WERI-Rb-1 (cell line): ENCODE measurements around the gene UBAP1L.
"Not testable (repeated sequence)": the region's sequence is repeated elsewhere in the genome, so short reads cannot be mapped to it uniquely, and the experiment has no call there.

ENCODE experiments used
- DNase-seq: peaks from one replicate; pipeline ENCODE4 v3.0.0-alpha.2; 2020
- H3K27ac ChIP-seq: fragments of 250-450 bp; sonication (Bioruptor Pico); 2 replicates; pipeline ENCODE4 v1.5.1; 2020; ENCODE audit warnings: mild to moderate bottlenecking, moderate library complexity
- H3K27me3 ChIP-seq: fragments of 250-450 bp; sonication (Bioruptor Pico); 2 replicates; pipeline ENCODE4 v1.5.1; 2021; ENCODE audit warnings: mild to moderate bottlenecking, low read depth, moderate library complexity; ENCODE audit not compliant: insufficient read depth, severe bottlenecking
- H3K36me3 ChIP-seq: fragments of 250-450 bp; sonication (Bioruptor Pico); 2 replicates; pipeline ENCODE4 v1.5.1; 2020; ENCODE audit warnings: mild to moderate bottlenecking, moderate library complexity
- H3K4me3 ChIP-seq: 2 replicates; pipeline ENCODE4 v1.5.1; 2011; ENCODE audit warnings: low read depth, mild to moderate bottlenecking, control low read depth, low read length
- H3K9me3 ChIP-seq: fragments of 250-450 bp; sonication (Bioruptor Pico); 2 replicates; pipeline ENCODE4 v1.5.1; 2021; ENCODE audit warnings: mild to moderate bottlenecking, moderate library complexity; ENCODE audit not compliant: severe bottlenecking
- TF ChIP-seq, protein P1 (sequence below): IDR thresholded peaks from 2 replicates; pipeline ENCODE4 v1.5.1; 2011; ENCODE audit warnings: low read depth, mild to moderate bottlenecking, control low read depth, inconsistent platforms, low read length

UBAP1L gene

GRCh38 chr15:65096481-65097385 lies 18.3 kb downstream of the UBAP1L start:
- H3K27ac ChIP-seq, result peak overlapping the region; percentile 7; the same call in 1 of the 2 replicates
- no peaks in the 10 kb centered on the region for H3K27me3 ChIP-seq
- no peak for DNase-seq
- TF ChIP-seq, protein P1, sequence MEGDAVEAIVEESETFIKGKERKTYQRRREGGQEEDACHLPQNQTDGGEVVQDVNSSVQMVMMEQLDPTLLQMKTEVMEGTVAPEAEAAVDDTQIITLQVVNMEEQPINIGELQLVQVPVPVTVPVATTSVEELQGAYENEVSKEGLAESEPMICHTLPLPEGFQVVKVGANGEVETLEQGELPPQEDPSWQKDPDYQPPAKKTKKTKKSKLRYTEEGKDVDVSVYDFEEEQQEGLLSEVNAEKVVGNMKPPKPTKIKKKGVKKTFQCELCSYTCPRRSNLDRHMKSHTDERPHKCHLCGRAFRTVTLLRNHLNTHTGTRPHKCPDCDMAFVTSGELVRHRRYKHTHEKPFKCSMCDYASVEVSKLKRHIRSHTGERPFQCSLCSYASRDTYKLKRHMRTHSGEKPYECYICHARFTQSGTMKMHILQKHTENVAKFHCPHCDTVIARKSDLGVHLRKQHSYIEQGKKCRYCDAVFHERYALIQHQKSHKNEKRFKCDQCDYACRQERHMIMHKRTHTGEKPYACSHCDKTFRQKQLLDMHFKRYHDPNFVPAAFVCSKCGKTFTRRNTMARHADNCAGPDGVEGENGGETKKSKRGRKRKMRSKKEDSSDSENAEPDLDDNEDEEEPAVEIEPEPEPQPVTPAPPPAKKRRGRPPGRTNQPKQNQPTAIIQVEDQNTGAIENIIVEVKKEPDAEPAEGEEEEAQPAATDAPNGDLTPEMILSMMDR, result no peak
- H3K36me3 ChIP-seq, result peaks cover 9% of the 10 kb centered on the region
- no peaks in the 10 kb centered on the region for H3K9me3 ChIP-seq
- H3K4me3 ChIP-seq, result no peak overlapping the region

DNA sequence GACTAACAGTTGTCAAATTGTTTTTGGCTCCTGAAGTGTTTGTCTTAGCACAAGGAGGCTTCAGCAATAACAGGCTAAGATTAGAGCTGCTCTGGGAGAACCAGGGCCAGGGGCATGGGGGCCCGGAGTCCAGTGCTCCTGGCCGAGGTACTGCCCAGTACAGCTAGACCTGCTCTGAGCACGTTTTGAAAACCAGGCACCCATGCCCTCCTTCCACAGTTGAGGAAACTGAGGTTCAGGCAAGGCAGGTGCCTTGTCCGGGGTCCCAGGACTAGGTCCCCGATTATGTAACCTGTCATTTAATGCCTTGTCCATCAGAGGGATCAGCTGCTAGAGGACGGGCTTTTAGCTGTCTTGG lies 19.3 kb downstream of the UBAP1L start:
- TF ChIP-seq, protein P1, result no peak
- Histone ChIP-seq H3K9me3 (no peaks in the 10 kb centered on the region), H3K27ac (no peak overlapping the region), H3K27me3 (no peaks in the 10 kb centered on the region), H3K4me3 (no peak overlapping the region), H3K36me3 (peaks cover 9% of the 10 kb centered on the region)
- DNase-seq, result no peak

DNA sequence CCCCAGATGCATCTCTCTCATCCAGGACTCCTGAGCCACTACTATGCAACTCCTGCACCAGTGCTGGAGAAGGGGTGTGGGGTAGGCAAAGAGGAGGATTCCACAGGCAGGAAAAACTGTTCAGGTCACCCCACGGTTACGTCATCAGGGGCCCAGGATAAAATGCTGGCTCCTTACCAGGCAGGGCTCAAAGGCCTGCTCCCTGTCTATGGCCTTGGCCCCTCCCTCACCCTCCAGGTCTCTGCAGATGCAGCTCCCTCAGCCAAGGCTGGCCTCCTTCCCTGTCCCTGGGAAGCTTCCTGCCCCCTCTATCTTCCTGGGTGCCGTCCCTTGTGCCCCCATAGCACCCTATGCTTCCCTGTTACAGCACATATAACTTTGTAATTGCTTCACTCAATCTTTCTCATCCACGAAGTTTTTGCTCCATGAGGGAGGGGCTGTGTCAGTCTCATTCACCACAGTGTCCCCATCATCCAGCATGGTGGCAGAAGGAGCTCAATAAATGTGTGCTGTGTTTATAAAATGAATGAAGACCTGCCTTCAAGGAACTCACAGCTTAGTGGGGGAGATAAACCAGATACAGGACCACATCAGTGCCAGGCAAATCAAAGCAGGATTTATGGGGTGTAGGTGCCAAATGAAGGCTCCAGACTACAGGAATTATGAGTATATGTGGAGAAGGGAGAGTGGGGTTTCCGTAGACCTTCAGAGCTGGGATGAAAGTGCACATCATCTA lies 19.8 kb downstream of the UBAP1L start:
- TF ChIP-seq, protein P1, result no peak
- no peaks in the 10 kb centered on the region for H3K9me3 ChIP-seq
- peaks cover 4% of the 10 kb centered on the region for H3K36me3 ChIP-seq
- H3K27ac ChIP-seq, result no peak overlapping the region
- H3K4me3 ChIP-seq, result no peak overlapping the region
- DNase-seq, result no peak
- H3K27me3 ChIP-seq, result no peaks in the 10 kb centered on the region

DNA sequence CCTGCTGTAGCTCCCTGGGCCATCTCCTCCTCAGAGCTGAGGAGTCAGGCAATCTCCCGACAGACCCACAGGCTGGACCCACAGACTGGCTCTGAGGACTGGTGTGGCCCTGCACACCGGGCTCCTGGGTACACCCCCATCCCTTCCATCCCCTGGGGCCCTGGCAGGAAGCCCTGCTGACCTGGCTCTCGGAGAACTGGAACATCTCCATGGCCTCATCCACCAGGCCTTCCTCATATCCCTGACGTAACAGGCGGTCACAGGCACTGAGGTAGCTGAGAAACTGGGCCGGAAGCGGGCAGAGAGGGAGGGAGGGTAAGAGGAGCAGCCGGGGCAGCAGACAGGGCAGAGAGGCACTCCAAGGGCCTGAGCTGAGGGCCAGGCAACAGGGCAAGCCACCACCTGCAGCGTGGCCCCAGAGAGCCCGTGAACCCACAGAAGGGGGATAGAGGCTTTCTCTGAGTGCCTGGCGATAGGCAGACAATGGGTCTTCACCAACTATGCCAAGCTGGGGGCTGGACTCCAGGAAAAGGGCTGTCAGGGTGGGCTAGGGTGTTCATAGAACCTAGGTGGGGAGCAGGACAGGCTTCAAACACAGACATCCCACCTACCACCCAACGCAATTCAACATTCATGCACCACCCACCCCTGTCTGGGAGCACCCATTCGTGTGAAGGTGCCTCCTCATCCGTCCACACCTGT lies 20.6 kb downstream of the UBAP1L start:
- TF ChIP-seq, protein P1, result no peak
- H3K36me3 ChIP-seq, result peaks cover 4% of the 10 kb centered on the region
- no peak overlapping the region for H3K27ac ChIP-seq
- no peaks in the 10 kb centered on the region for H3K9me3 ChIP-seq
- no peak for DNase-seq
- H3K4me3 ChIP-seq, result no peak overlapping the region
- no peaks in the 10 kb centered on the region for H3K27me3 ChIP-seq

DNA sequence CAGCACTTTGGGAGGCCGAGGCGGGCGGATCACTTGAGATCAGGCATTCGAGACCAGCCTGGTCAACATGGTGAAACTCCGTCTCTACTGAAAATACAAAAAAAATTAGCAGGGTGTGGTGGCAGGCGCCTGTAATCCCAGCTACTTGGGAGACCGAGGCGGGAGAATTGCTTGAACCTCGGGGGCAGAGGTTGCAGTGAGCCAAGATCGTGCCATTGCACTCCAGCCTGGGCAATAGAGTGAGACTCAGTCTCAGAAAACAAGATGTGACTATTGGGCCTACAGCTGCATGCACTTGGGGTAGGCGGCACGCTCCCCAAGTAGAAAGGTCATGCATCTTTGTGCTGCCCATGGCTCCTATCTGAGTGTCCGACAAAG lies 21.2 kb downstream of the UBAP1L start:
- not testable (repeated sequence) for H3K36me3 ChIP-seq, H3K4me3 ChIP-seq, H3K27ac ChIP-seq, DNase-seq, H3K27me3 ChIP-seq, H3K9me3 ChIP-seq
